SK-MEL-5 (cell line): ENCODE results near the gene PDE8A. TPM values are rescaled to one million over a fixed set of nuclear protein-coding genes. Genes with fewer than 3 reads are reported as not detected.
A peak's percentile ranks its signal among the peaks of the same experiment; 100 is the strongest.
"Not testable (repeated sequence)": the region's sequence is repeated elsewhere in the genome, so short reads cannot be mapped to it uniquely, and the experiment has no call there.

ENCODE experiments used
- DNase-seq: peaks from one replicate; pipeline ENCODE4 v3.0.0-alpha.2; 2016; ENCODE audit warnings: low read depth, low spot score
- in situ Hi-C: cut with HindIII; loops from 2 replicates; pipeline ENCODE4 v1.10.0; 2016; ENCODE audit warnings: low sequenced_read_pairs, high pct_unique_total_duplicates, low pct_unique_long_range_greater_than_20kb
- total RNA-seq: library from RNA; depleted of rRNA; stranded (reverse); fragments of >200 nt; shearing (Covaris generic); gene quantifications from 2 replicates; pipeline ENCODE4 v1.2.3, GENCODE V29; 2014

PDE8A gene
- total RNA-seq, 1 experiment from 2014 or later: 24.0 TPM

DNA sequence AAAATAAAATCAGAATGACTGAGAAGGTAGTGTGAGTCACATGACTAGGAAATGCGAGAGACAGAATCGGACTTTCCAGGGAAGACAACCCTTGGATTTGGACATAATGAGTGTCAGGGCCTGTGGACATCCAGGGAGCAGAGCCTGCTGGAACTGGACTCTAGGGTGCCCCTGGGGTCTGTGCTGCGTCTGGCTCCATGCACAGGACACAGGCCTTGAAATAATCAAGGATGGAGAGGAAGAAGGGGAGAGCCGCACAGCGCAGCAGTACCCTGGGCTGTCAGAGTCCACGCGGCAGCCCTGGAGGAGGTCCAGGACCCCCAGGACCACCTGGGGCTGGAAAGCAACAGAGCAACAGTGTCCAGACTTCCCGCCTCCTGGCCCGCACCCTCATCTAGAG, 173.7 kb downstream of the PDE8A start:
- no peak for DNase-seq
- in situ Hi-C loops: no loop called here

DNA sequence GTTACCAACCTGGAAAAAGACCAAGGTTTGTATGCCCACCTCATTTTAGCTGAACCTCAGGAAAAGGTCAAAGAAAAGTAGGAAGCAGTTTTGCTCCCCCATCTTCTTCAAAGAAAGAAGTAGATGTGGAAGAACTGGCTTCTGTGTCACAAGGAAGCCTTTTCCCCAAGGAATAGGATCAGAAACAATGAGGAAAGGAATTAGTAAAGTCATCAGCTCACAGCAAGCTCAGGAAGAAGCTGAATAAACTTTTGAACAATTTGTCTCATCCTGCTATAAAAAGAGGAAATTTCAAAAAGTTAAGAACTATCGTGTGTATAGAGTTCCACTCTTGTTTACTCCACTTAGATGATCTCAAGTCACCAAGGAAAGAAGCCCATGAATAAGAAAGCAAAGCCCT, 174.2 kb downstream of the PDE8A start:
- no peak for DNase-seq
- in situ Hi-C loops: no loop called here

DNA sequence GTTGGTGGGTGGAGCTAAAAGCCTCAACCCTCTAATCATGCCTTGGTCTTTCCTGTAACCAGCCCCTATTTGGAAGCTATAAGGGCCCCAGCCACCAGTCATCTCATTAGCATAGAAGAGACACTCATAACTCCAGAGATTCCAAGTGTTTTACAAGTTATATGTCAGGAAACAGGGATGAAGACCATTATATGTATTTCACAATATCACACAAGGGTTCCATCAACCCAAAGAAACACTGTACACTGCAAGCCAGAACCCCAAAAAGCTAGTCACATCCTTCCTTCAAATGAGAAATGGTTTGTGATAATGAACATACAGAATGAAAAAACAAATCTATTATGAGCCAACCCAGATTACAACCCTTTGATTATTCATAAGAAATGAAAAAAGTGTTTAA, 175.7 kb downstream of the PDE8A start:
- in situ Hi-C loops: no loop called here
- no peak for DNase-seq

DNA sequence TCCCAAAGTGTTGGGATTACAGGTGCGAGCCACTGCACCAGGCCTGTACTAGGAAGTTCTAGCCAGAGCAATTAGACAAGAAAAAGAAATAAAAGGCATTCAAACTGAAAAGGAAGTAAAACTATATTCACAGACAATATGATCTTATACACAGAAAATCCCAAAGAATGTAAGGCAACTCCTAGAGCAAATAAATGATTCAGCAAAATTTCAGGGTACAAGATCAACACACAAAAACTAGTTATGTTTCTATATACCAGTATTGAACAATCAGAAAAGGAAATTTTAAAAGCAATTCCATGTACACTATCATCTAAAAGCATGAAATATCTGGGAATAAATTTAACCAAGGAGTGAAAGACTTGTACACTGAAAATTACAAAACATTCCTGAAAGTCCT, 180.6 kb downstream of the PDE8A start:
- no peak for DNase-seq
- in situ Hi-C loops: no loop called here

DNA sequence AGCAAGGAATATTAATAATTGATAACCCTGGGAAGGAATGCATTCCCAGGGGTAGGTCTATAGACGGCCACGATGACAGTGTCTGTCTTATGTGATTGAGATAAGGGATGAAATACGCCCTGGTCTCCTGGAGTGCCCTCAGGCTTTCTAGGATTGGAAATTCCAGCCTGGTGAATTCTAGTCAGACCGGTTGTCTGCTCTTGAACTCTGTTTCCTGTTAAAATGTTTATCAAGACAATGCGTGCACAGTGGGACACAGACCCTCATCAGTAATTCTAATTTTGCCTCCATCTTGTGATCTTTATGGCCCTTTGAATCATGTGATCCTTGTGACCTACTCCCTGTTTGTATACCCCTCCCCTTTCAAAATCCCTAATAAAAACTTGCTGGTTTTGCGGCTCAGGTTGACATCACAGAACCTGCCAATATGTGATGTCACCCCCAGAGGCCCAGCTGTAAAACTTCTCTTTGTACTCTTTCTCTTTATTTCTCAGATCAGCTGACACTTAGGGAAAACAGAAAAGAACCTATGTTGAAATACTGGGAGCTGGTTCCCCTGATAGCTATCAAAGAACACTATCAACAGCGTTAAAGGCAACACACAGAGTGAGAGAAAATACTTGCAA, 183.3 kb downstream of the PDE8A start:
- in situ Hi-C loops: no loop called here

DNA sequence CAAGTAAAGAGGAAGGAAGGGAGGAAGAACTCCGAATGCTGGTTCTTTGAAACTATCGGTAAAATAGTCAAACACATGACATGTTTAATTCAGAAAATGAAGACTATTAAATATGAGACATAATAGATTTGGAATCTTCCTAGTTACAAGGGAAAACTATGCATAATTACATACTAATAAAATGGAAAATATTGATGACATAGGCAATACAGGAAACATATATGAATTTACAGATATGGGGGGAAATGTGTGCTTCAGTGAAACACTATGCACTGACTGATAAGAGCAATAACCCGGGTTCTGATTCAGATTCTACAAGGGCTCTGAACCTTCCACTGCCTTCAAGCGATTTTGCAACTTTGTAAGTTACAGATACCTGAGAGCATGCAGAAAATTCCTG, 185.9 kb downstream of the PDE8A start:
- in situ Hi-C loops: no loop called here
- no peak for DNase-seq

More for the DNA sequence above, 183.3 kb downstream of the PDE8A start:
- peak; percentile 69 for DNase-seq

DNA sequence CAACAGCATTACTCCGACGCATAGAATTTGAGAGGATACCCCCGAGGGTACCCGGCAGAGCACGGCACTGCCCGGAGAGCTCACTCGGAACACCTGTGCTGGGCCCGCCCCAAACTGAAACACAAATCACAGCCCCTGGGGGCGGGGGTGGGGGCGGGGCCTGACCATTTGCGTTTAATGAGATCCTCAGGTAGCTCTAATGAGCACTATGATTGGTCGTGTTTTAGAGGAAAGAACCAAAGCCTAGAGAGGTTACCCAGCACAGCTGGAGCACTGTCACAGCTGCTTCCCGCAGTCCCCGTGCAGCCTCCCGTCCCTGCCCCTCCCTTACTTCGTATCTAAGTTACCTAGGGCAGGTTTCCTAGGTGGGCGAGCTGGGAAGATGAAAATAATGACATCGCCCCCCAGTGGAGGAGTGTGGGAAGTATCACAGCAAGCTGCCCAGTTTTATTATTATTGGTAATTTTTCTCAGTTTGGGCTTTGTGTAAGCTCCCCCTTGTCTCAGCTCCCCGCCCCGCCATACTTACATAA, 187.1 kb downstream of the PDE8A start:
- in situ Hi-C loops: no loop called here

DNA sequence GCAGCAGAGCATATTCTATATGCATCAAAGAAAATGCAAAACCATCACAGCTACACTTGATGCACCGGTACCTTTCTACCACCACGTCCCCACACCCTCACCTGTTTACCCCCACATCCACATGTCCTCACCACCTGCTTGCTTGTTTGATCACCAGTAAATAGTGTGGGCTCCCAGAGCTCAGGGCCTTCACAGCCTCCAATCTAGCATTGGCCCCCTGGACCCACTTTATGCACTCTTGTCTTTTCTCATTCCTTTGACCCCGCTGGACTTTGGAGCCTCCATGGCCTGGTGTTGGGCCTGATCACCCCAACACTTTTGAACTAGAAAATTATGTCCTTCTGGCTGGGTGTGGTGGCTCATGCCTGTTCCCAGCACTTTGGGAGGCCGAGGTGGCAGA, 190.1 kb downstream of the PDE8A start:
- DNase-seq: no peak
- in situ Hi-C loops: no loop called here

More for the DNA sequence above, 187.1 kb downstream of the PDE8A start:
- peak; percentile 26 for DNase-seq

DNA sequence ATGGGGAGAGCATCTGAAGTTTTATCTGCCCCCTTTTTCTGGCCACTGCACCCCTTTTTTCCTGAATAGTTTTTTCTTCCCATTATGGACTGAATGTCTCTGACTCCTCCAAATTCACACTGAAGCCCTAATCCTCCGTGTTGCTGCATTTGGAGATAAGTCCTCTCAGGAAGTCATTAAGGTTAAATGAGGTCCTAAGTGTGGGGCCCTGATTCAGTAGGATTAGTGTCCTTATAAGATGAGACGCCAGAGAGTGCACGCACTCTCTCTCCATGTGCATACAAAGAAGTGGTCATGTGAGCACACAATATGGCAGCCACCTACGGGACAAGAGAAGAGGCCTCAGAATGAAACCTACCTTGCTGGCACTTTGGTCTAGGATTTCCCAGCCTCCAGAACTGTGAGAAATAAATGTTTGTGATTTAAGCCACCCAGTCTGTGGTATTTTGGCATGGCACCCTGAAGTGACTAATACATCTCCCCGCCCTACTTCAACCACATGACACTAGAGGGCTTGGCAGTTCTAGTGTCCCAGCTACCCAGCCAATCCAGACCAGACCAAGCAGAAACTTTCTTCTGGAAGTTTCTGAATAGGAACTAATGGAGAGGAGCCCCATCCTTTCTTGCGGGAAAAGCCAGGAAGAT, 191.3 kb downstream of the PDE8A start:
- DNase-seq: no peak
- in situ Hi-C loops: no loop called here

DNA sequence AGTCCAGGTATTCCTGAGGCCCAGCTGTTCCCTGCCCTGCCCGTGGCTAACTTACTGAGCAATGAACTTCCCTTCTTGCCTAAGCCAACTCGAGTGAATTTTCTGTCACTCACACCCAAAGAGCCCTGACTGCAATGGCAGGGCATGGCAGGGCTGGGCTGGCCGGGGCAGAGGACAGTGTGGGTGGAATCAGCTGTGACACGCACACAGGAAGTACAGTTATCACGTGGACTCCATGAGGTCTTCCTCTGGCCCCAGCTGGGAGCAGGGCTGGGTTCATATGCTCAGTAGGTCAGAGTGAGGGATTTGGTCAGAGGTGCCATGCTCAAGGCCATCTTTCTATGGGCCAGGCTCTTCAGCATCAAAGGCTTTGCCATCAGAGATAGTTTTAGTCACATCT, 192.0 kb downstream of the PDE8A start:
- DNase-seq, in situ Hi-C loops: not testable (repeated sequence)

DNA sequence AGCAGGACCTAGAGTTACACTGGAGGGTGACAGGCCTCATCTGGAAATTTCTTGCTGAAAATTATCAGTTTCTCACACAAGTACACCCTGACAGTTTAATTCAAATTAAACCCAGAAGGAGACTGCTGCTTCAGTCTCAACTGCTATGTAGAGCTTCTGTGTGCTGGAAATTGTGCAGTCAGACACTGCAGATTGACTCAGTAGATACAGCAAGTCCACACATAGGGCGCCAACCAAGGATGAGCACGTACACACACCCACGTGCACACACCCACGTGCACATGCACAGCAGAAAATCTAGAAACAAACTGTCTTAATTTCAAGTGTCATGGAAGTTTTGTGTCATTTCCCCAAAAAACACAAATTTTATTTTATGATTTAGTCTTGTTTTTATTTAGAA, 192.9 kb downstream of the PDE8A start:
- no peak for DNase-seq
- in situ Hi-C loops: no loop called here

DNA sequence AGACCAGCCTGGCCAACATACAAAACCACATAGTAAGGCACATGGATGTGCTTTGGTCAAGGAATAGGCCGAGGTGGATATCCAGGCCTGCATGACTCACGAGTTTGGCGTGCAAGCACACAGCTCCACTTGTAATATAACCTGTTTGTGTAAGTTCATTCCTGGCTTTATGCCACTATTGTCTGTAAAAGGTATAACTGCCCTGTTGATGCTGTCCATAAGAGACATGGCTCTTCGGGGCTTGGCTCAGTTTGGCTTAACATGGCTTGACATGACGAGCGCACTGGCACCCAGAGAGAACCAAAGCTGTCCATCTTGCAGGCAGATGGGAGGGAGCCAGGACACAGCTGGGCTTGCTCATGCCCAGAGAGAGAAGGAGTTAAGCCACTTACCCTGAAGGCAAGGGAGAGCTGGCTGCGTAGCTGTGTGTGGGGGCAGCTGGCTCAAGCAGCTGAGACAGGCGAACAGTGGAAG, 195.4 kb downstream of the PDE8A start:
- DNase-seq, in situ Hi-C loops: not testable (repeated sequence)

DNA sequence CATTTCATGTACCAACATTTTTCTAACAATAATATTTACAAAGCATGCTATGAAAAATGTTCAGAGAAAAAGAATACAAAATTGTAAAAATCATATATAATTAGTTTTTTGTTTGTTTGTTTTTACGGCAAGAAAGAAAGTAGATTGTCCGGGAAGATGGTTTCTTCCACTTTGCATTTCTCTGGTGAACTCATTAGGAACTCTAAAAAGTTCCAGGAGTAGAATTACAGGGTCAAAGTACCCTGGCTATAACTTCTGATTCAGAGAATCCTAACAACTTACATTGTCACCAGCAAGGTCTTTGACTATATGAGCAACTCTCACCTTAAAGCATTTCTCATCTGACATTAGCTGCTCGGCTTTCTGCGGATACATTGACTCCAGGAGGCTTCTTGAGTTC, 196.7 kb downstream of the PDE8A start:
- no peak for DNase-seq
- in situ Hi-C loops: no loop called here

DNA sequence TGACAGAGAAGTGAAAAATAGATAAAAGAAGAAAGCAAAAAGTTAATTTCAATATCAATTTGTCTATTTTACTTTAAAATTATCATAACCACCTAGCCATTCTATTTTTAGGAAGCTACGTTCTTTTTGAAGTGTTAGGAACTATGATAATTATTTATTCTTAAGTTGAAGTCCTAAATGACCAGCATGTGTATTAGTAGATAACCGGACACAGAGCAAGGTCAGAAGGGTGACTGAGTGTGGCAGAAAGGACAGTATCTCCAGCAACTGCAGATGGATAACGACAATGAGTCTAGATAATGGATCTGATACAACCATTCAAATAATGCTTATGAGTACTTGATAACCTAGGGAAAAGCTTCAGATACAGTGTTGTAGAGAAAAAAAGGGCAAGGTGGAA, 198.0 kb downstream of the PDE8A start:
- no peak for DNase-seq
- in situ Hi-C loops: no loop called here

DNA sequence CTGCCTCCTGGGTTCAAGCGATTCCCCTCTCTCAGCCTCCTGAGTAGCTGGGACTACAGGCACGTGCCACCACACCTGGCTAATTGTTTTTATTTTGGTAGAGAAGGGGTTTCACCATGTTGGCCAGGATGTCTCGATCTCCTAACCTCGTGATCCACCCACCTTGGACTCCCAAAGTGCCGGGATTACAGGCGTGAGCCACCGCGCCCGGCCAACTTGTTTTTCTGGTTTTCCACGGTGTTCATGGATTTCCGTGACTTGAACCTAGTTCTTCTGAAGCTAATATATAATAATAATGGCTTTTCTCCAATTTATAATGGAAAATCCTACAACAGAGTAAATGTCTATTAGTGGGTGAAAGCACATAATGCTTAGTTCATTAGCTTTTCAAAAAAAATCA, 203.7 kb downstream of the PDE8A start:
- DNase-seq, in situ Hi-C loops: not testable (repeated sequence)

DNA sequence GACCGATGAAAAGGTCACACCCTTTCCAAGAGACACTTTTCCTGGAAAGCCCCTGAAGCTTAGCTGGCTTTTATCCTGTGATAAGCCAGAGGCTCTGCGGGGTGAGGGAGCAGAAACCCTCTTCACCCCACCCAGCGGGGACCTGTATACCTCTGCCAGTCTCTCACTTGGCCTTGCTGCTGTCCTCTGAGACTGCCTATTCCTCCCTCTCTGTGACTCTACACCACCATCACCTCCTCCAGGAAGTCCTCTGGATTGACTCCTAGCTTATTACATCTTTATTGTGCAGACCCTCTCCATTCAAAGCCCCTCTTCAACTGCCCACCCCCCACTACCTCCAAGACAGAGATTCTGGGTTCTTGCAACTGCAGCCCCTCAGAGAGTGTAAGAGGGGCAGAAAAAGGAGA, 206.5 kb downstream of the PDE8A start:
- DNase-seq, in situ Hi-C loops: not testable (repeated sequence)
